ENCODE measurements around the gene MKLN1.

Gene MKLN1

GRCh38 chr7:131544449-131545301 is 217.0 kb downstream of the MKLN1 start:
- Histone ChIP-seq H3K4me1 (ENCODE audit: insufficient read depth, poor library complexity, severe bottlenecking) (peaks cover 6% of the 10 kb centered on the region), H3K36me3 (ENCODE audit: low read depth) (no peaks in the 10 kb centered on the region)

GRCh38 chr7:131546126-131546525 is 218.4 kb downstream of the MKLN1 start:
- H3K27me3 ChIP-seq (ENCODE audit: insufficient read depth, poor library complexity, severe bottlenecking), result no peaks in the 10 kb centered on the region
- ATAC-seq (ENCODE audit: low read depth), result peak; percentile 63; the same call in 2 of the 3 replicates
- no peak for DNase-seq (ENCODE audit: low spot score)
- no peak overlapping the region for H3K4me3 ChIP-seq (ENCODE audit: severe bottlenecking)
- H3K4me1 ChIP-seq (ENCODE audit: insufficient read depth, poor library complexity, severe bottlenecking), result peaks cover 10% of the 10 kb centered on the region
- H3K36me3 ChIP-seq (ENCODE audit: low read depth), result no peaks in the 10 kb centered on the region
- no peak overlapping the region for H3K27ac ChIP-seq (ENCODE audit: poor library complexity, severe bottlenecking)
- H3K9me3 ChIP-seq (ENCODE audit: severe bottlenecking), result no peaks in the 10 kb centered on the region
- no peak for TF ChIP-seq CTCF (IDR thresholded peaks at IDR 0.05; ENCODE audit: poor library complexity, severe bottlenecking)

More at GRCh38 chr7:131544449-131545301, 217.0 kb downstream of the MKLN1 start:
- no peak overlapping the region for H3K4me3 ChIP-seq (ENCODE audit: severe bottlenecking)
- H3K27ac ChIP-seq (ENCODE audit: poor library complexity, severe bottlenecking), result no peak overlapping the region
- H3K9me3 ChIP-seq (ENCODE audit: severe bottlenecking), result no peaks in the 10 kb centered on the region
- peak; percentile 19 for TF ChIP-seq CTCF (IDR thresholded peaks at IDR 0.05; ENCODE audit: poor library complexity, severe bottlenecking)
- no peaks in the 10 kb centered on the region for H3K27me3 ChIP-seq (ENCODE audit: insufficient read depth, poor library complexity, severe bottlenecking)
- ATAC-seq (ENCODE audit: low read depth), result 0 out of 3 replicates have a peak, but pooled peaks have one; percentile 19
- DNase-seq (ENCODE audit: low spot score), result no peak

Data from RWPE2 (cell line).